ENCODE results near the gene LRMDA.

DNA sequence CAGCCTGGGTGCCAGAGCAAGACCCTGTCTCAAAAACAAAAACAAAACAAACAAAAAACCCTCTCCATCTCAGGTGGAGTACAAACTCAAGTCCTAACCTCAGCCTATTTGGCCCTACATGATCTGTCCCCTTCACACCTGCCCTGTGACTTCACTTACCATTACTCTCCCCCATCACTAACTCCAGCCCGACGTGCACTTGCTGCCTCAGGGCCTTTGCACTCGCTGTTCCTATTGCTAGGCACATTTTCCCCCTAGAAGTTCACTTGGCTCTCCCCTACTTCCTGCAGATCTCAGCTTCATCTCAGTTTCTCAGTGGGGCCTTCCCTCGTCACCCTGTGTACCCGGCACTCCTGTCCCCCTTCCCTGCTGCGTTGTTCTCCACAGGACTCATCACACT is 8.5 kb upstream of the LRMDA start:
- TF ChIP-seq RAD21 (IDR thresholded peaks at IDR 0.05; ENCODE audit: low read depth) (no peak), EGR1 (IDR thresholded peaks at IDR 0.05) (no peak), EP300 (IDR thresholded peaks at IDR 0.05; ENCODE audit: borderline replicate concordance) (no peak), CREB1 (IDR thresholded peaks at IDR 0.05; ENCODE audit: low read depth) (no peak), CEBPB (IDR thresholded peaks at IDR 0.05) (no peak), FOXM1 (IDR thresholded peaks at IDR 0.05; ENCODE audit: borderline replicate concordance, low read depth) (no peak), TAF1 (IDR thresholded peaks at IDR 0.05; ENCODE audit: low read depth) (no peak), YY1 (IDR thresholded peaks at IDR 0.05; ENCODE audit: low read depth) (no peak), TCF12 (IDR thresholded peaks at IDR 0.05; ENCODE audit: low read depth) (no peak), ZBTB7A (IDR thresholded peaks at IDR 0.05; ENCODE audit: low read depth) (no peak), NFIC (IDR thresholded peaks at IDR 0.05) (no peak)
- TF ChIP-seq, protein P1, sequence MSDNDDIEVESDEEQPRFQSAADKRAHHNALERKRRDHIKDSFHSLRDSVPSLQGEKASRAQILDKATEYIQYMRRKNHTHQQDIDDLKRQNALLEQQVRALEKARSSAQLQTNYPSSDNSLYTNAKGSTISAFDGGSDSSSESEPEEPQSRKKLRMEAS (IDR thresholded peaks at IDR 0.05): no peak
- TF ChIP-seq, protein P2, sequence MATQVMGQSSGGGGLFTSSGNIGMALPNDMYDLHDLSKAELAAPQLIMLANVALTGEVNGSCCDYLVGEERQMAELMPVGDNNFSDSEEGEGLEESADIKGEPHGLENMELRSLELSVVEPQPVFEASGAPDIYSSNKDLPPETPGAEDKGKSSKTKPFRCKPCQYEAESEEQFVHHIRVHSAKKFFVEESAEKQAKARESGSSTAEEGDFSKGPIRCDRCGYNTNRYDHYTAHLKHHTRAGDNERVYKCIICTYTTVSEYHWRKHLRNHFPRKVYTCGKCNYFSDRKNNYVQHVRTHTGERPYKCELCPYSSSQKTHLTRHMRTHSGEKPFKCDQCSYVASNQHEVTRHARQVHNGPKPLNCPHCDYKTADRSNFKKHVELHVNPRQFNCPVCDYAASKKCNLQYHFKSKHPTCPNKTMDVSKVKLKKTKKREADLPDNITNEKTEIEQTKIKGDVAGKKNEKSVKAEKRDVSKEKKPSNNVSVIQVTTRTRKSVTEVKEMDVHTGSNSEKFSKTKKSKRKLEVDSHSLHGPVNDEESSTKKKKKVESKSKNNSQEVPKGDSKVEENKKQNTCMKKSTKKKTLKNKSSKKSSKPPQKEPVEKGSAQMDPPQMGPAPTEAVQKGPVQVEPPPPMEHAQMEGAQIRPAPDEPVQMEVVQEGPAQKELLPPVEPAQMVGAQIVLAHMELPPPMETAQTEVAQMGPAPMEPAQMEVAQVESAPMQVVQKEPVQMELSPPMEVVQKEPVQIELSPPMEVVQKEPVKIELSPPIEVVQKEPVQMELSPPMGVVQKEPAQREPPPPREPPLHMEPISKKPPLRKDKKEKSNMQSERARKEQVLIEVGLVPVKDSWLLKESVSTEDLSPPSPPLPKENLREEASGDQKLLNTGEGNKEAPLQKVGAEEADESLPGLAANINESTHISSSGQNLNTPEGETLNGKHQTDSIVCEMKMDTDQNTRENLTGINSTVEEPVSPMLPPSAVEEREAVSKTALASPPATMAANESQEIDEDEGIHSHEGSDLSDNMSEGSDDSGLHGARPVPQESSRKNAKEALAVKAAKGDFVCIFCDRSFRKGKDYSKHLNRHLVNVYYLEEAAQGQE (IDR thresholded peaks at IDR 0.05; ENCODE audit: low read depth): no peak
- TF ChIP-seq, protein P3, sequence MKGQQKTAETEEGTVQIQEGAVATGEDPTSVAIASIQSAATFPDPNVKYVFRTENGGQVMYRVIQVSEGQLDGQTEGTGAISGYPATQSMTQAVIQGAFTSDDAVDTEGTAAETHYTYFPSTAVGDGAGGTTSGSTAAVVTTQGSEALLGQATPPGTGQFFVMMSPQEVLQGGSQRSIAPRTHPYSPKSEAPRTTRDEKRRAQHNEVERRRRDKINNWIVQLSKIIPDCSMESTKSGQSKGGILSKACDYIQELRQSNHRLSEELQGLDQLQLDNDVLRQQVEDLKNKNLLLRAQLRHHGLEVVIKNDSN (IDR thresholded peaks at IDR 0.05): no peak

Measured in Ishikawa (cell line).